Type B pancreatic cell (in vitro differentiated cells): ENCODE data around the gene VPS33A. TPM values are rescaled to one million over a fixed set of nuclear protein-coding genes. Genes with fewer than 3 reads are reported as not detected.
A peak's percentile ranks its signal among the peaks of the same experiment; 100 is the strongest.

Experiments
- DNase-seq: peaks from one replicate; pipeline ENCODE4 v3.0.0; 2021; ENCODE audit warnings: mixed read lengths; ENCODE audit not compliant: unreplicated experiment; ENCODE audit errors: extremely low spot score
- H3K27ac Mint-ChIP-seq: 2 replicates; pipeline ENCODE4 v1.8.0; 2021; ENCODE audit warnings: mild to moderate bottlenecking, mixed read lengths
- H3K27me3 Mint-ChIP-seq: 2 replicates; pipeline ENCODE4 v1.8.0; 2021; ENCODE audit warnings: mixed read lengths
- H3K36me3 Mint-ChIP-seq: 2 replicates; pipeline ENCODE4 v1.8.0; 2021; ENCODE audit warnings: mixed read lengths
- H3K4me1 Mint-ChIP-seq: one replicate; pipeline ENCODE4 v1.8.0; 2021; ENCODE audit warnings: mixed read lengths; ENCODE audit not compliant: unreplicated experiment
- H3K4me3 Mint-ChIP-seq: 2 replicates; pipeline ENCODE4 v1.8.0; 2021; ENCODE audit warnings: mild to moderate bottlenecking, mixed read lengths
- H3K9me3 Mint-ChIP-seq: 2 replicates; pipeline ENCODE4 v1.8.0; 2021; ENCODE audit warnings: mixed read lengths
- CTCF ChIP-seq: fragments of 200-600 bp; sonication (generic); conservative IDR thresholded peaks from 2 replicates; pipeline ENCODE4 v1.5.0; 2021; ENCODE audit warnings: antibody characterized with exemption, mild to moderate bottlenecking
- total RNA-seq: library from RNA; stranded (reverse); gene quantifications from 2 replicates; pipeline ENCODE4 v1.2.1, GENCODE V29; 2021; ENCODE audit warnings: low replicate concordance

Gene VPS33A
- total RNA-seq, 1 donor from 2014 or later, result 33.0 TPM

- no peak overlapping the region for H3K4me3 Mint-ChIP-seq
- TF ChIP-seq CTCF, result no peak
- peaks cover 4% of the 10 kb centered on the region for H3K36me3 Mint-ChIP-seq
- DNase-seq, result no peak
- H3K27ac Mint-ChIP-seq, result no peak overlapping the region
- H3K4me1 Mint-ChIP-seq, result no peaks in the 10 kb centered on the region
- H3K9me3 Mint-ChIP-seq, result no peaks in the 10 kb centered on the region
- no peaks in the 10 kb centered on the region for H3K27me3 Mint-ChIP-seq
These were observed 42.5 kb upstream of the VPS33A start for GRCh38 chr12:122308811-122309210.

- no peak for DNase-seq
- H3K4me3 Mint-ChIP-seq, result no peak overlapping the region
- TF ChIP-seq CTCF, result peak; percentile 39
- peaks cover 4% of the 10 kb centered on the region for H3K36me3 Mint-ChIP-seq
- no peaks in the 10 kb centered on the region for H3K4me1 Mint-ChIP-seq
- H3K27me3 Mint-ChIP-seq, result no peaks in the 10 kb centered on the region
- no peak overlapping the region for H3K27ac Mint-ChIP-seq
- H3K9me3 Mint-ChIP-seq, result no peaks in the 10 kb centered on the region
These were observed 40.1 kb upstream of the VPS33A start for GRCh38 chr12:122306407-122306806.

- peaks cover 4% of the 10 kb centered on the region for H3K36me3 Mint-ChIP-seq
- H3K4me3 Mint-ChIP-seq, result no peak overlapping the region
- no peaks in the 10 kb centered on the region for H3K9me3 Mint-ChIP-seq
- DNase-seq, result no peak
- no peaks in the 10 kb centered on the region for H3K27me3 Mint-ChIP-seq
- no peak for TF ChIP-seq CTCF
- no peak overlapping the region for H3K27ac Mint-ChIP-seq
- no peaks in the 10 kb centered on the region for H3K4me1 Mint-ChIP-seq
These were observed 38.6 kb upstream of the VPS33A start for GRCh38 chr12:122304924-122305323.

- no peak for DNase-seq
- Mint-ChIP-seq H3K4me3 (no peak overlapping the region), H3K4me1 (no peaks in the 10 kb centered on the region), H3K27me3 (no peaks in the 10 kb centered on the region), H3K27ac (no peak overlapping the region), H3K36me3 (peaks cover 8% of the 10 kb centered on the region), H3K9me3 (no peaks in the 10 kb centered on the region)
- no peak for TF ChIP-seq CTCF
These were observed 36.8 kb upstream of the VPS33A start for GRCh38 chr12:122303068-122303467.

- no peaks in the 10 kb centered on the region for H3K9me3 Mint-ChIP-seq
- no peaks in the 10 kb centered on the region for H3K4me1 Mint-ChIP-seq
- peaks cover 7% of the 10 kb centered on the region for H3K36me3 Mint-ChIP-seq
- no peak for TF ChIP-seq CTCF
- H3K27me3 Mint-ChIP-seq, result no peaks in the 10 kb centered on the region
- no peak for DNase-seq
- no peak overlapping the region for H3K4me3 Mint-ChIP-seq
- no peak overlapping the region for H3K27ac Mint-ChIP-seq
These were observed 31.9 kb upstream of the VPS33A start for GRCh38 chr12:122298071-122298748.
